AML-193 (cell line): ENCODE data around the gene TP53BP2.
"Not testable (repeated sequence)": the region's sequence is repeated elsewhere in the genome, so short reads cannot be mapped to it uniquely, and the experiment has no call there.

Source experiments
- DNase-seq, 2 experiments: peaks; one replicate each; lab custom pipeline; 2025; lab: John Stamatoyannopoulos, UW

TP53BP2 gene

GRCh38 chr1:223740038-223740736 is 105.6 kb downstream of the TP53BP2 start:
- not testable (repeated sequence) for DNase-seq

DNA sequence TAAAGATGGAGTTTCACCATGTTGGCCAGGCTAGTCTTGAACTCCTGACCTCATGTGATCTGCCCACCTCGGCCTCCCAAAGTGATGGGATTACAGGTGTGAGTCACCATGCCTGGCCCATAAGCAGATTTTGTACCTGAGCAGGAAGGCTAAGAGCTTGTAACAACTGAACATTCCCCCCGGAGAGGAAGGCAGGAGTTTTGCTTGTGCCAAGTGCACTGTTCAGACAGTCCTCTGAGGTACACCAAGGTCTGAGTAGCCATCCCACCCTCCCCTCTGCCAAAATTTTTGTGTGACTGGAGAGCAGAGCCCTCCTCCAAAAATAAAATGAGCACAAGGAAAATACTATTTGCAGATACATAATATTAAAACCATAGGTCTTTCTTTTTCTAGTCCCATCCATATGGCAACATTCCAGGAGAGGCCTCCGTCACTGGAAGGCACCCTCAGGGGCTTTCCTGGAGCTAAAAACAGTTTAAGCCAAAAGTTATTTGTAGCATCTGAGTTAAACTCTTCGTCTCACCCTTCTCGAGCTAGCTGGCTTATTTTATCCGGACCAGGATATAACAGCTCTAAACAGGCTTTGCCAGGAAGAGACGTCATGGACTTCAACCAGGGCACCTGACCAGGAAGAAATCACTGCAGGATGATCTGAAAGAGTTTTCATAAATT is 106.2 kb downstream of the TP53BP2 start:
- DNase-seq = no peak

DNA sequence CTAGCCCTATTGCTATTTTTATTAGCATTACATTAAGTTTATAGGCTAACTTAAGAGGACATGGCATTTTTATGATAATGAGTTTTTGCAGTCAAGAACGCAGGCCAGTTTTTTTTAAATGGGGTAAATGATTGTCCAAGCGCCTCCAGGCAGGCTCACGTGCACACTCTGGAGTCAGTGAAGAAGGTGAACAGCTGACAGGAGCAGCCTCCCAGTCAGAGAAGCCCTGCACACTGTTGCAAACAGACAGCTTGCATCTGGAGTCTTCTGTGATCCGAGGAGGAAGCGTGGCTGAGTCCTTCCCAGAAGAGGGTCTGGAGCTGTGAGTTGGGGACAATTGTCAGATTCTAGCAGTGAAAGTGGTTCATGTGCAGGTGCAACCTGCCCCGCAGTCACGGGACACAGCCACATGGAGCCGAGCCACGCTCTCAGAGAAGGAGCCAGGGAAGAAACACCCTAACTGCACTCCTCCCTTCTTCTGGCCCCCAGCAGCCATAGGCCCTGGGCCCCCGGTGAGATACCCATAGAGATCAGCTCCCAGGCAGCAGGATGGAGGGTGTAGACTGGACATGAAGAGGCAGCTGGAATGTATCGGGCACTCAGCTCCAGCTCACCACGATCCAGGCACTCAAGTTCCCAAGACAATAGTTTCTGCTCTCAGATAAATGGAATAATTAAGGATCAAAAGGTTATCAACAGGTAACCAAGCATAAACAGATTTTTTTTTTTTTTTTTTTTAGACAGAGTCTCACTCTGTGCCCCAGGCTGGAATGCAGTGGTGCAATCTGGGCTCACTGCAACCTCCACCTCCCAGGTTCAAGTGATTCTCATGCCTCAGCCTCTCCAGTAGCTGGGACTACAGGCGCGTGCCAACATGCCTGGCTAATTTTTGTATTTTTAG is 107.0 kb downstream of the TP53BP2 start:
- DNase-seq = no peak

DNA sequence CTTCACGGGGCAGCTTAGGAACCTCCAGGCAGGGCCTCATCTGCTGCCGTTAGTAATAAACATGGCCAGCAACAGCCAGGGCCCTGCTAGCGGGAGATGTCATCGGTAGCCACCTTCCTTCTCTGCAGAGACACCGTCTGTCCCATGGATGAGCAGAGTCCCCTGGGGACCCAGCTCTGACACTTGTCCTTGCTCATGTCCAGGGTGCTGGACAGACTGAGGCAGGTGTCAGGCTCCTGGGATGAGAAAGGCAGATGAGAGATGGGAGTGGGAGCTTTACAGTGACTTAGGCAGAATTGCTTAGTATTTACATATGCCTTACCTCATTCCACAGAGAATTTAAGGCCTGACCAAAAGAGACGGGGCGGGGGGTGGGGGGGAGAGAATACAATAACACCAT is 108.4 kb downstream of the TP53BP2 start:
- no peak for DNase-seq

- not testable (repeated sequence) for DNase-seq
Measured at GRCh38 chr1:223736638-223737037, 109.1 kb downstream of the TP53BP2 start.

- DNase-seq = no peak
Measured at GRCh38 chr1:223733898-223734852, 111.6 kb downstream of the TP53BP2 start.

- DNase-seq = no peak
Measured at GRCh38 chr1:223732993-223733798, 112.6 kb downstream of the TP53BP2 start.

- no peak for DNase-seq
Measured at GRCh38 chr1:223731133-223731770, 114.5 kb downstream of the TP53BP2 start.

GRCh38 chr1:223730479-223731132 is 115.1 kb downstream of the TP53BP2 start:
- DNase-seq = no peak

DNA sequence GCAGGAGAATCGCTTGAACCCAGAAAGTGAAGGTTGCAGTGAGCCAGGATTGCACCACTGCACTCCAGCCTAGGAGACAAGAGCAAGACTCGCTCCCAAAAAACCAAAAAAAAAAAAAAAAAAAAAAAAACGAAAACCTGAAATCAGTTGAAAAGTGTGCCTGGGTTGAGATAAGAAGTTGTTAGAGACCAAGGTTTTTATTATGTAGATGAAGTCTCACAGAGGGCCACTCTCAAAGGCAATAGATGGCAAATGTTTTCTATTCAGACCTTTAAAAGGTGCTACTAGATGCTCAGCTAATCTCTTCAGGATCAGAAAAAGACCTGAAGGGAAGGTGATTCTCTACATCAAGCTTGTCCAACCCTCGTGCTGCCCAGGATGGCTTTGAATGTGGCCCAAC is 115.8 kb downstream of the TP53BP2 start:
- no peak for DNase-seq
